NCI-H1092 (cell line): ENCODE measurements around the gene SLC25A11.

Experiments used
- DNase-seq: peaks from one replicate; lab custom pipeline; 2025; lab: John Stamatoyannopoulos, UW

Gene SLC25A11, protein sequence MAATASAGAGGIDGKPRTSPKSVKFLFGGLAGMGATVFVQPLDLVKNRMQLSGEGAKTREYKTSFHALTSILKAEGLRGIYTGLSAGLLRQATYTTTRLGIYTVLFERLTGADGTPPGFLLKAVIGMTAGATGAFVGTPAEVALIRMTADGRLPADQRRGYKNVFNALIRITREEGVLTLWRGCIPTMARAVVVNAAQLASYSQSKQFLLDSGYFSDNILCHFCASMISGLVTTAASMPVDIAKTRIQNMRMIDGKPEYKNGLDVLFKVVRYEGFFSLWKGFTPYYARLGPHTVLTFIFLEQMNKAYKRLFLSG

DNA sequence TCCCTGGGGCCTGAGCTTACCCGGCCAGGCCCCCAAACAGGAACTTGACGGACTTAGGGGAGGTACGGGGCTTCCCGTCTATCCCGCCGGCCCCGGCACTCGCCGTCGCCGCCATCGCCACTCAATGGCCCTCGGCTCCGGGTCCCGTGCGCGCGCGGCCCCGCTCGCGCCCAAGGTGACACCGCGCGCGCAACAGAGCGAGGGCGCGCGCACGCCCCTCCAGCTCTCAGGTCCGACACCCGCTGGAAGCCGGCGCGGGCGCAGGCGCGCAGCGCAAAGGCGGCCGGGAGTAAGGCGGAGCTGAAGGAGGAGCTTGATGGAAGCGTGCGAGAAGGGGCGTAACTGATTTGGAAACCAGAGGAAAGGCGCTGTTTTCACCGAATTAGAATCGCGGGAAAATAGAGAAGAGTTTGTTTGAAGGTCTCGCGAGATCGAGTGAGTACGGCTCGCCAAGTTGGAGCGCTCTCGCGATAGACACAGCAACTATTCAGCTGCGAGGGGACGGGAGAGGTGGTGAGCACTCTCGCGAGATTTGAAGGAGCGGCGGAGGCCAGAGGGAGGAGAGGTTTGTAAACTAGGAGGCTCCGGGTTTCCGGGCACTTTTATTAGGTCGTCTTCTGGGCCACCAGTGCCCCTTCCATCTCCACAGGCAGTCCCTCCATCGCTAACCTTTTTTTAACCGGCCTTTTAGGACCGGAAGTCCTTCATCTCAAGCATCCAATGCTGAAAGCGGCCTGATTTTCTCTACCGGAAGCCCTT, at the start of gene SLC25A11, which contains the start of gene RNF167:
TSS of gene SLC25A11 (minus strand) at position 251 of the 759 bp plus-strand sequence. CDS start at position 115, 136 bp downstream.
TSS of gene RNF167 (plus strand) at position 473 of the 759 bp plus-strand sequence. CDS start 642 bp downstream, outside the sequence.
- peak; percentile 97 for DNase-seq

GRCh38 chr17:4987767-4988567, 48.1 kb upstream of the SLC25A11 start:
- DNase-seq, result no peak

DNA sequence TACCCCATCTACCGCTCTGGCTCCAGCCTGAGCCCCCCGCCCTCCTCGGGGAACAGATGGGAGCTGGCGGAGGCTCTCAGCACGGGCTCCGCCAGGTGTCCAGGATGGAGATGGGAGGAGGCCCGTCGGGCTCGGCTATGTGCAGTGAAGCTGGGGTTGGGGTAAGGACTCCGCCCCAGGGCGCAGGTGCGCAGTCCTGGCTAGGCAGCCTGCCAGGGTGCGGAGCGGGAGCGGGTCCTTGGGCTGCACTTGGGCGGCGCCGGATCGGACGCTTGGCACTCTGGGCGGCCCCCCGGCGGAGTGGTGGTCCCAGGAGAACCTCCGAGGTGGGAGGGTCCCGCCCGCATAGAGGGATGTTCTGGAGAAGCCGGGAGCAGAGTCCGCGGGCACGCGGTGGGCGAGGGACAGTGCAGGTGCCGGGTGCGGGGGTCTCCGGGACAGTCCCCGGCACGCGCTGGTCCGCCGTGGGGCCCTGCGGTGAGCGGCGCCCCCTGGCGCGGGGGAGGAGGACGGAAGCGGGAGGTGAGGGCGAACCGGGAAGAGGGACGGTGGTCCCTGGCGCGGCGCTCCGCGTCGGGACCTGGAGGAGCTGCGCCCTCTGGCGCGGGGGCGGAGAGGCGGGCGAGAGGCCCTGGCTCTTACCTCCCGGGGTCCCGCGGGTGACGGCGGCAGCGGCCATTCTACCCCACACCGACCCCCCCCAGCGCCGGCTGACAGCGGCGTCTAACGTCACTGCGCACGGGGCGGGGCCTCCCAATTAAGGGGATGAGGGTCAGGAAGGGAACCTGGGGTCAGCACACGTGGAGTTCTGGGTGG, 47.3 kb upstream of the SLC25A11 start, which contains the start of gene CAMTA2:
TSS of gene CAMTA2 (minus strand) at position 725 of the 816 bp plus-strand sequence. CDS start 1,453 bp downstream, outside the sequence.
- peak; percentile 32 for DNase-seq

GRCh38 chr17:4986403-4986802, 46.6 kb upstream of the SLC25A11 start:
- DNase-seq, result no peak

DNA sequence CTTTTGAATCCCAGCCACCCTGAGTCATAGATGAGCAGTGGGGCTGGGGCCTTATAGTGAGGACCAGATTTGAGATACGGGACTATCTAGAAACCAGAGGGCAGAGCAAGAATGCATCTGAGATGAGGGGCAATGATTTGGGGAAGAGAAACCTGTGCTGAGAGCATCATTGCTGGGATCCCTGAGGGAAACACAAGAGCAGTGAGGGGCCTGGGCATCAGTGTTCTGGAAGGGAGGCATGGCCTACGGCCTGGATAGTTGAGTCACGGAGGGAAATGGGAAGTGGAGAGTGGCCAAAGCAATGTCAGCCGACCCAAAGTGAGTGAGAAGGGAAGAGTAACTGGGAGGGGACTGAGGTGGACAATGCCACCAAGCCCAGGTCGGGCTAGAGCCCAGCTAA, 42.5 kb upstream of the SLC25A11 start:
- no peak for DNase-seq

- no peak for DNase-seq
These were observed 40.9 kb upstream of the SLC25A11 start for GRCh38 chr17:4980644-4981216.

GRCh38 chr17:4978726-4979125, 38.9 kb upstream of the SLC25A11 start:
- DNase-seq, result no peak

GRCh38 chr17:4974115-4974670, 34.3 kb upstream of the SLC25A11 start:
- DNase-seq, result no peak

DNA sequence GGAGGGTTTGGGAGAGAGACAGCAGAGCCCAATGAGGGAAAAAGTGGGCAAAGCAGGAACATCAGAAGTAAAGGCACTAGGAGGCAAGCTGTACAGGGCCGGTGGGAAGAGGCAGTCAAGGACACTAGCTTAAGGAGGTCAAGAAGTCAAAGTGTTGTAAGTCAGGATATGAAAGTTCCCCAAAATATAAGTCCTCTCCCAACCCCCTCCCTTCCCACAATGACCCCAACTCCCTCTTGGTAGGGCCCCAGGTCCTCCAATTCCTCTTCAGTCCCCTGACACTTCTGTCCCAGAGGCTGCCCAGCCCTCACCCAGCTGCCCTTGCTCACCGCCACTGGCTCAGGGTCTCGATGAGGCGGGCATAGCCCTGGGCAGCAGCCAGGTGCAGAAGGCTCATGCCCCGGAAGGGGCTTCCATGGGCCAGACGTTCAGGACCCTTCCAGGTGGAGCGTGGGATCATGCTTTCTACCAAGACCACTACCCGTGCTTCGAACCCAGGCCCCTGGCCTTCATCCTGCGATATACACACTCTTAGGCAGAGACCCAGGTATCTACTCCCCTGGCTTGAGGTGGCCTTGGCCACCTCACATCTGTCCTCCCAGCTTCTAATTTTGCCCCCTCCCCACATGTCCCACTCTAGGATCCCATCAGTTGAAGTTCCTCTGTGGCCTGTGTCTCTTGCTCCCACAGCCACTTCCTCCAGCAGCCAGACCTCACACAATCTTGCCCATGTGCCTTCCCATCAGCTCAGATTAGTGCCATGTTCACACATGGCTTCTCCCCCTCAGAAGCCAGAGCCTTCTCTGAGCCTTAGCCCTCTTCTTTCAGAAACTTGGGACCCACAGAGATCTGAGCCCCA, 33.6 kb upstream of the SLC25A11 start:
- no peak for DNase-seq

DNA sequence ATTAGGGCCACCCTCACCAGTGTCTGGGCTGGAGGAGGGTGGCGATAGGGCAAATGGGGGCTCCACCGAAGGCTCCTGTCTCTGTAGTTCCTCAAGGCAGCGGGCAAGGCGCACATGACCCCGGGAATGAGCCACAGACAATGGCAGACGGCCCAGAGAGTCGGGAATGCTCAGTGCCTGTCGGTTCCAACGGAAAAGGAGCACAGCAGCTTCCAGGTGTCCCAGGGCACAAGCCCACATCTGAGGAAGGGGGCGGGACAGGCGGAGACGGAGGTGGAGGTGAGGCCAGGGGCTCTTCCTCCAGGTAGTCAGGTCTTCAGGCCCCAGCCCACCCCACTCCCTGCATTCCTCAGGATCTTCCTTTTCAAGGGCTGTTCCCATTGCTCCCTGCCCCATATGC, 32.9 kb upstream of the SLC25A11 start:
- DNase-seq, result no peak

GRCh38 chr17:4972322-4972721, 32.5 kb upstream of the SLC25A11 start:
- DNase-seq, result no peak

GRCh38 chr17:4971826-4972225, 32.0 kb upstream of the SLC25A11 start:
- no peak for DNase-seq

DNA sequence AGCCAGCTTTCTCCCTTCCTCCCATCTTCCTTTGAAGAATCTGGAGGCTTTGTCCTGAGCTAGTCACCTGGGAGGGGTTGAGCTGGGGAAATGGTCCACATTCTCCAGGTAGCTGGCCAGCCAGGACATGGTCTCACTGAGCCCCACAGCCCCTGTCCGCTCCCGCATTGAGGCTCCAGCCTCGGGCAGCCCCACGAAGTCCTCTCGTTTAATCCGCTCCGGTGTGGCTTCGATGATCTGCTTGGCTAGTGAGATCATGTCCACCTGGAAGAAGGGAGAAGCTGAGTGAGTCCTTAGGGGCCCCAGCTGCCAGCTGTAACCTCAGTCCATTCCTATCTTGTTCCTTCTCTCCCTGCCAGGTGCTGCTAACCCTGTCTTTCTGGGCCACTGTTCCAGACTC, 30.4 kb upstream of the SLC25A11 start:
- no peak for DNase-seq

DNA sequence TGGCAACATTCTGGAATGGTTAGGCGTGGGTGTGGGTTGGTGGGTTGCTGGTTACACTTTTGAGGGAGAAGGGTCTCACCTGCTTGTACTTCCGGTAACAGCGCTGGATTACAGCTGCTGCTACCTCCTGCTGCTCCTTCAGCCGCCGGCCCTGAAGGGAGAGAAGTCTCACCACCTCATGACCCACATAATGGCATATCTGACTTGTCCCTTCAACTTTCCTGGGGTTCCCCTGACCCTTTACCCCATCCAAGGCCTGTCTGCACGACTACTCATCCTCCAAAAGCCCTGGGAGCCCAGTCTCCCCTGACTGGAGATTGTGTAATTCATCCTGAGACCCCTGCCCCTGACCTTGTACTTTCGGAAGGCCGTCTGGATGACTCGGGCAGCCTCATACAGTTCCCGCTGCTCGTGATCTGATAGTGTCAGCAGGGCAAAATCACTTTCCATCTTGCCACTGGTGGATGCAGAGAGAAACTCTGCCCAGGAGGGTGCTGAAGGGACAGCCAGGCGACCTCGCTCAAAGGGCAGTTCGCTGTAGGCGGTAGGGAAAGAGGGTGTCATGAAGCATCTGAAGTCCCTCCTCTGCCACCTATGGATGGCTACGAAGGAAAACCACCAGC, 29.8 kb upstream of the SLC25A11 start:
- no peak for DNase-seq

DNA sequence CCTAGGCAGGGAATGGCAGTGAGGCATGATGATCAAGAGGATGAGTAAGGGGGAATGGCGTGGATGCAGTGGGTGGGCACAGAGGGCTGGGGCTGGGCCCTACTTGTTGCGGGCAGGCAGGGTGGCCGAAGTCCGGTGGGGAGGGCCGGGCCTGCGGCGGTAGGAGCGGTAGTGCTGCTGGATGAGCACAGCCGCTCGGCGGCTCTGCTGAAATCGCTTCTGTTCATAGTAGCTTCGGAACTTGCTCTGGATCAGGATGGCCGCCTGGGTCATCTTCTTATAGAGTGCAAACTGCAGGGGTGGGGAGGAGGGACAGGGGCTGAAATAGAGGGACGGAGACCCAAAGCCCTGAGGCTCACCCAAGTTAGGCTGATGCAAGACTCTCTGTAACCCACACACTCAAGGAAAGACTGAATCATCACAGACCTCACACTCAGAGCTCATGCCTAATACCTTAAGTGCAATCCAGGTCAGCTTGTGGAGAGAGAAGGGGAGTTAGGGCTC, 29.3 kb upstream of the SLC25A11 start:
- no peak for DNase-seq

DNA sequence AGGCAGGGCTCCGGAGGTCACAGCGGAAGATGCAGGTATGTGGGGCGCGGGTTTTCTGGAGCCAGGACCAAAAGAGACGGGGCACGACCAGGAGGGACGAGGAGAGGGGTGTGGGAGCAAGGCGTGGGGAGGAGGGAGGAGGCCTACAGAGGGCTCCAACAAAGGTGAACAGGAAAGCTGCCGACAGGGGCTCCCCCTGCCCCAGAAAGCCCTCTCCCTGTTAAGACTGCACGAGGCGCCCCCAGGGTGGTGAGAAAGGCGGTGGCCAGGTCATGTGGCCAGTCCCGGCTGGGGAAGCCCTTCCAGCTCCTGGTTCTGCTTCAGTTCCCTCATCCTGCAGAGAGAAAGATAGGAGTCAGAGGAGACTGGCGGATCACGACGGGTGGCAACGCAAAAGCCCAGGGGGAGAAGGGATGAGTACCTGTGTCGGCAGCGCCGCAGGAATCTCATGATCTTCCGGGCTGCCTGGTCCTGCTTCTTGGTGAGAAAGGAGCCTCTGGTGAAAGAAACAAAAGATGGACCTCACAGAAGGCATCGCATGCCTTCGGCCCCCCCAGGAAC, 28.7 kb upstream of the SLC25A11 start:
- DNase-seq, result no peak

DNA sequence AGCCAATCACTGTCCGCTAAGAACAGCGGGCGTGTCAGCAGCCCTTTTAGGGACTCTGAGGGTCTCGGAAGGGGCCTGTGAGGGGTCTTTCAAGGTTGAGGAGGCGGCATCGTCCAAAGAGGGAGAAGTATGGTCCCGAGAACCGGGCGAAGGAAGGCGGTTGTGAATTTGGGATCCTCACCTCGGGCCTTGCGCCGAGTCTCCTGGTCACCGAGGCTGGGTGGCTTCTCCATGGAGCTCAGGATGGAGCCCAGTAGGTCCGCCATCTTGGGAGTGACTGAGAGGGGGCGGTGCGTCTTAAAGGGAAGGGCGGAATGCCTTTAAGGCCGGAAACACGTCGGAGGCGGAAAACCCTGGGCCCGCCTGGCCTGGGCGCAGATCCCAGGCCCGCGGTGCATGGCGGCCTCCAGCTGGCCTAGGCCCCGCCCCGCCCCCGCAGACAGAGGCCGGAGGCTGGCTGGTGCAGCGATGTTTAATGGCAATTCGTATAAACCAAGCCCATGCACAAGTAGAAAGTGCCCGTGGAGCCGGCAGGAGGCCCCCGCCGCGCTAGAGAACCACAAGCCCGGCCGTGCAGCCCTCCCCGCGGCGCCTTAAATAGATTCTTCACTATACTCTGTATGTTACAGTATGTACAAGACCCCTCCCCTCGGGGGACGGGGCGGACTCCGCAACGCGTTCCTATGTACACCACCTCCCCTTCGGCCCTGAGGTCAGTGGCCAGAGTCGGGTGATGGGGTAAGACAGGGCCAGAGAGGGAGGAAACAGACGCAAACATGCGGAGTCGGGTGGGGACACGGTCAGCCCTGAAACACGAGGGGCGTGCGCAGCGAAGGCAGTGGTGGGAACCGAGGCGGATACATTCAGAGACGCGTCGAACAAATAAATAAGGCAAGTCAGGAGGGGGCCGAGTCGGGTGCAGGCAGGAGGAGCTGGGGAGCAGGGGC, 28.0 kb upstream of the SLC25A11 start, which contains the start of gene SPAG7:
TSS of gene SPAG7 (minus strand) at position 279 of the 947 bp plus-strand sequence. CDS start at position 266, 13 bp downstream.
- DNase-seq, result peak; percentile 80
